NB4 (cell line): ENCODE measurements around the gene SAXO2.
"Not testable (repeated sequence)": the region's sequence is repeated elsewhere in the genome, so short reads cannot be mapped to it uniquely, and the experiment has no call there.

Source experiments
- CTCF ChIP-seq: IDR thresholded peaks from one replicate; pipeline ENCODE4 v1.5.1; 2012; ENCODE audit warnings: low read depth, low read length
- POLR2A ChIP-seq: IDR thresholded peaks from 2 replicates; pipeline ENCODE4 v1.6.1; 2011; ENCODE audit warnings: mild to moderate bottlenecking; ENCODE audit not compliant: insufficient read length; ENCODE audit errors: extremely low read depth

GRCh38 chr15:82216092-82216491 lies 46.5 kb upstream of the SAXO2 start:
- not testable (repeated sequence) for TF ChIP-seq POLR2A, CTCF
